ENCODE results near the gene NAB2. TPM values are rescaled to one million over a fixed set of nuclear protein-coding genes. Genes with fewer than 3 reads are reported as not detected.

Gene NAB2
- total RNA-seq, 2 donors from 2014 or later = 13.5 to 21.7 TPM

- Histone ChIP-seq H3K9me3 (ENCODE audit: control insufficient read depth, low read length) (no peaks in the 10 kb centered on the region), H3K9ac (ENCODE audit: extremely low read depth, low read length, poor library complexity, severe bottlenecking) (no peak overlapping the region), H3K27me3 (ENCODE audit: control insufficient read depth, insufficient read depth, low read length, poor library complexity, severe bottlenecking) (peaks cover 68% of the 10 kb centered on the region), H3K27ac (ENCODE audit: low read depth, low read length) (no peak overlapping the region), H3K4me3 (ENCODE audit: low read length) (no peak overlapping the region), H3K4me1 (ENCODE audit: control insufficient read depth, insufficient read depth, low read length) (peaks cover 4% of the 10 kb centered on the region), H3K36me3 (ENCODE audit: control insufficient read depth, insufficient read depth, low read length) (no peaks in the 10 kb centered on the region)
- 87% methylated on average over 1 of the region's 1 CpG; no CpG with 5 or more reads in 1 of the 2 experiments for WGBS, 2 experiments (ENCODE audit: insufficient coverage in 1 of 2, insufficient read length in 1 of 2)
- H3K4me3 Mint-ChIP-seq = no peak overlapping the region
- no peaks in the 10 kb centered on the region for H3K36me3 Mint-ChIP-seq (ENCODE audit: low read depth)
- no peak for DNase-seq
- TF ChIP-seq, protein P1, sequence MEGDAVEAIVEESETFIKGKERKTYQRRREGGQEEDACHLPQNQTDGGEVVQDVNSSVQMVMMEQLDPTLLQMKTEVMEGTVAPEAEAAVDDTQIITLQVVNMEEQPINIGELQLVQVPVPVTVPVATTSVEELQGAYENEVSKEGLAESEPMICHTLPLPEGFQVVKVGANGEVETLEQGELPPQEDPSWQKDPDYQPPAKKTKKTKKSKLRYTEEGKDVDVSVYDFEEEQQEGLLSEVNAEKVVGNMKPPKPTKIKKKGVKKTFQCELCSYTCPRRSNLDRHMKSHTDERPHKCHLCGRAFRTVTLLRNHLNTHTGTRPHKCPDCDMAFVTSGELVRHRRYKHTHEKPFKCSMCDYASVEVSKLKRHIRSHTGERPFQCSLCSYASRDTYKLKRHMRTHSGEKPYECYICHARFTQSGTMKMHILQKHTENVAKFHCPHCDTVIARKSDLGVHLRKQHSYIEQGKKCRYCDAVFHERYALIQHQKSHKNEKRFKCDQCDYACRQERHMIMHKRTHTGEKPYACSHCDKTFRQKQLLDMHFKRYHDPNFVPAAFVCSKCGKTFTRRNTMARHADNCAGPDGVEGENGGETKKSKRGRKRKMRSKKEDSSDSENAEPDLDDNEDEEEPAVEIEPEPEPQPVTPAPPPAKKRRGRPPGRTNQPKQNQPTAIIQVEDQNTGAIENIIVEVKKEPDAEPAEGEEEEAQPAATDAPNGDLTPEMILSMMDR (conservative IDR thresholded peaks at IDR 0.05) = no peak
- no peaks in the 10 kb centered on the region for H3K9me3 Mint-ChIP-seq
- no peak overlapping the region for H3K27ac Mint-ChIP-seq
- H3K27me3 Mint-ChIP-seq (ENCODE audit: insufficient read depth) = peaks cover 66% of the 10 kb centered on the region
- H3K4me1 Mint-ChIP-seq = peaks cover 16% of the 10 kb centered on the region
Observed at GRCh38 chr12:57047981-57048380, 40.9 kb upstream of the NAB2 start.

- Mint-ChIP-seq H3K4me1 (peaks cover 16% of the 10 kb centered on the region), H3K9me3 (no peaks in the 10 kb centered on the region), H3K4me3 (no peak overlapping the region), H3K27me3 (ENCODE audit: insufficient read depth) (peaks cover 61% of the 10 kb centered on the region), H3K27ac (no peak overlapping the region), H3K36me3 (ENCODE audit: low read depth) (peaks cover 1% of the 10 kb centered on the region)
- TF ChIP-seq, protein P1 (conservative IDR thresholded peaks at IDR 0.05) = peak; percentile 36
- Histone ChIP-seq H3K4me1 (ENCODE audit: control insufficient read depth, insufficient read depth, low read length) (peaks cover 4% of the 10 kb centered on the region), H3K4me3 (ENCODE audit: low read length) (no peak overlapping the region), H3K27me3 (ENCODE audit: control insufficient read depth, insufficient read depth, low read length, poor library complexity, severe bottlenecking) (peaks cover 63% of the 10 kb centered on the region), H3K27ac (ENCODE audit: low read depth, low read length) (no peak overlapping the region), H3K9ac (ENCODE audit: extremely low read depth, low read length, poor library complexity, severe bottlenecking) (no peak overlapping the region), H3K9me3 (ENCODE audit: control insufficient read depth, low read length) (no peaks in the 10 kb centered on the region), H3K36me3 (ENCODE audit: control insufficient read depth, insufficient read depth, low read length) (no peaks in the 10 kb centered on the region)
- peak; percentile 60 for DNase-seq
- 67% methylated on average over 1 of the region's 1 CpG; no CpG with 5 or more reads in 1 of the 2 experiments for WGBS, 2 experiments (ENCODE audit: insufficient coverage in 1 of 2, insufficient read length in 1 of 2)
Observed at GRCh38 chr12:57048423-57049118, 40.3 kb upstream of the NAB2 start.

DNA sequence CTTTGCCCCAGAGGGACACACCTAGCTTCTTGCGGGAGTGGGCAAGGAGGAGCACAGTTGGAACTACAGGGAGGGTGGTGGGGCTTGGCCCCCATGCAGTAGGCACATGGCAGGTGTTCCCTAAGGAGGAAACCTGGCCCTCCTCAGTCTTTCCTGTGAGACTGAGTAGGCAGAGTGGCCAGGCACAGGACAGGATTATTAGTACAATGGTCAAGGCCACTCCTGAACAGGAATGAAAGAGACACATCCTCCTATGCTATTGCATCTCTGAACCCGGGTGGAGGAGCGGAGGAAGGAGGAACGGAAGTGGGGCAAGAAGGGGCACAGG lies 39.8 kb upstream of the NAB2 start:
- no peaks in the 10 kb centered on the region for H3K36me3 ChIP-seq (ENCODE audit: control insufficient read depth, insufficient read depth, low read length)
- Mint-ChIP-seq H3K4me1 (peaks cover 16% of the 10 kb centered on the region), H3K27ac (no peak overlapping the region), H3K36me3 (ENCODE audit: low read depth) (peaks cover 6% of the 10 kb centered on the region), H3K9me3 (peaks cover 3% of the 10 kb centered on the region), H3K27me3 (ENCODE audit: insufficient read depth) (peaks cover 58% of the 10 kb centered on the region), H3K4me3 (no peak overlapping the region)
- WGBS, 2 experiments (ENCODE audit: insufficient coverage in 1 of 2, insufficient read length in 1 of 2) = 93 to 100% methylated on average over 4 of the region's 4 CpGs
- H3K9ac ChIP-seq (ENCODE audit: extremely low read depth, low read length, poor library complexity, severe bottlenecking) = no peak overlapping the region
- DNase-seq = peak; percentile 31
- no peak overlapping the region for H3K4me3 ChIP-seq (ENCODE audit: low read length)
- no peaks in the 10 kb centered on the region for H3K9me3 ChIP-seq (ENCODE audit: control insufficient read depth, low read length)
- H3K4me1 ChIP-seq (ENCODE audit: control insufficient read depth, insufficient read depth, low read length) = peaks cover 4% of the 10 kb centered on the region
- TF ChIP-seq, protein P1 (conservative IDR thresholded peaks at IDR 0.05) = no peak
- peaks cover 58% of the 10 kb centered on the region for H3K27me3 ChIP-seq (ENCODE audit: control insufficient read depth, insufficient read depth, low read length, poor library complexity, severe bottlenecking)
- no peak overlapping the region for H3K27ac ChIP-seq (ENCODE audit: low read depth, low read length)

Data from endodermal cell (in vitro differentiated cells).